Kidney glomerular epithelial cell (primary cell): ENCODE results near the gene YIF1B.
"Not testable (repeated sequence)": the region's sequence is repeated elsewhere in the genome, so short reads cannot be mapped to it uniquely, and the experiment has no call there.

Experiments
- DNase-seq: peaks from one replicate; lab custom pipeline; 2025; lab: John Stamatoyannopoulos, UW

YIF1B gene, protein sequence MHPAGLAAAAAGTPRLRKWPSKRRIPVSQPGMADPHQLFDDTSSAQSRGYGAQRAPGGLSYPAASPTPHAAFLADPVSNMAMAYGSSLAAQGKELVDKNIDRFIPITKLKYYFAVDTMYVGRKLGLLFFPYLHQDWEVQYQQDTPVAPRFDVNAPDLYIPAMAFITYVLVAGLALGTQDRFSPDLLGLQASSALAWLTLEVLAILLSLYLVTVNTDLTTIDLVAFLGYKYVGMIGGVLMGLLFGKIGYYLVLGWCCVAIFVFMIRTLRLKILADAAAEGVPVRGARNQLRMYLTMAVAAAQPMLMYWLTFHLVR

DNA sequence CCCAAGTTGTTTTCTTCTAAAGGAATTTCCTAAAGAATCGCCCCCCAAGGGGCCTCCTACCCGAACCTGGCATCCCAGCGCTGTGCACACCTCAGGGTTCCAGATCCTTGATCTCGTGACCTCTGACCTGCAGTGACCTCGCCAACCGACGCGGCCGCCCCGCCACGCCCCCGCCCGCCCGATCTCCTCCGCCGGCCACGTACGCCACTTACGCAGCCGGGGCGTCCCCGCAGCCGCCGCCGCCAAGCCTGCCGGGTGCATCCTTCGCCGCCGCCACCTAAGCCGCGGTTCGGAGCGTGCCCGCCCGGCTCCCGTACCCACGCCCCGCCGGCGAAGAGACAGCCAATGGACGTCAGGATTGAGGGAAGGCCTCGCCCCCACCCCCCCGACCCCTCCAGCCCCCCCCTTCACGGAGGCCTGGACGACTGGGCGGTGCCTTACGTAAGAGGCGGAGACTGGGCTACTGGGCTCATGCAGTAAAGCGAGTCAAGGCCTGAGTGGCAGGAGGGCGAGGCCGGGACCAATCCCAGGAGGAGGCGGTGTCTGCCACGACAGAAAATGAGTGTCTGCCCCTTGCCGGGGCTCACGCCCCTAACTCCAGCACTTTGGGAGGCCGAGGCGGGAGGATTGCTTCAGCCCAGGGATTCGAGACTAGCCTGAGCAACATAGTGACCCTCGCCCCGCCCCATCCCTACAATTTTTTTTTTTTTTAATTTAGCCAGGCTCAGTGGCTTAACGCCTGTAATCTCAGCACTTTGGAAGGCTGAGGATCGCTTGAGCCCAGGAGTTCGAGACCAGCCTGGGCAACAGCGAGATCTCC, at the start of gene YIF1B:
Gene YIF1B (minus strand): TSS at position 291 of the 820 bp plus-strand sequence. CDS start 30 bp downstream, at position 261.
- peak; percentile 96 for DNase-seq

DNA sequence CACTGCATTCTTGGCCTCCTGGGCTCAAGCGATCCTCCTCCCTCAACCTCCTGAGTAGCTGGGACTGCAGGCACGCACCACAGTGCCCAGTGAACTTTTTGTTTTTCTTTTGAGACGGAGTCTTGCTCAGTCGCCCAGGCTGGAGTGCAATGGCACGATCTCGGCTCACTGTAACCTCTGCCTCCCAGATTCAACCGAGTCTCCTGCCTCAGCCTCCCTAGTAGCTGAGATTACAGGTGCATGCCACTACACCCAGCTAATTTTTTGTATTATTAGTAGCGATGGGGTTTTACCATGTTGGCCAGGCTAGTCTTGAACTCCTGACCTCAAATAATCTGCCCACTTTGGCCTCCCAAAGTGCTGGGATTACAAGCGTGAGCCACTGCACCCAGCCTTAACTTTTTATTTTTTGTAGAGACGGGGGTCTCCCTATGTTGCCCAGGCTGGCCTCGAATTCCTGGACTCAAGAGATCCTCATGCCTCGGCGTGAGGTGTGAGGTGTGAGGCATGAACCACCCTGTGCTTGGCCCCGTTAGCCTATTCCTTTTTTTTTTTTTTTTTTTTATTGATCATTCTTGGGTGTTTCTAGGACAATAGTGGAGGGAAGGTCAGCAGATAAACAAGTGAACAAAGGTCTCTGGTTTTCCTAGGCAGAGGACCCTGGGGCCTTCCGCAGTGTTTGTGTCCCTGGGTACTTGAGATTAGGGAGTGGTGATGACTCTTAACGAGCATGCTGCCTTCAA, 47.4 kb upstream of the YIF1B start:
- not testable (repeated sequence) for DNase-seq

DNA sequence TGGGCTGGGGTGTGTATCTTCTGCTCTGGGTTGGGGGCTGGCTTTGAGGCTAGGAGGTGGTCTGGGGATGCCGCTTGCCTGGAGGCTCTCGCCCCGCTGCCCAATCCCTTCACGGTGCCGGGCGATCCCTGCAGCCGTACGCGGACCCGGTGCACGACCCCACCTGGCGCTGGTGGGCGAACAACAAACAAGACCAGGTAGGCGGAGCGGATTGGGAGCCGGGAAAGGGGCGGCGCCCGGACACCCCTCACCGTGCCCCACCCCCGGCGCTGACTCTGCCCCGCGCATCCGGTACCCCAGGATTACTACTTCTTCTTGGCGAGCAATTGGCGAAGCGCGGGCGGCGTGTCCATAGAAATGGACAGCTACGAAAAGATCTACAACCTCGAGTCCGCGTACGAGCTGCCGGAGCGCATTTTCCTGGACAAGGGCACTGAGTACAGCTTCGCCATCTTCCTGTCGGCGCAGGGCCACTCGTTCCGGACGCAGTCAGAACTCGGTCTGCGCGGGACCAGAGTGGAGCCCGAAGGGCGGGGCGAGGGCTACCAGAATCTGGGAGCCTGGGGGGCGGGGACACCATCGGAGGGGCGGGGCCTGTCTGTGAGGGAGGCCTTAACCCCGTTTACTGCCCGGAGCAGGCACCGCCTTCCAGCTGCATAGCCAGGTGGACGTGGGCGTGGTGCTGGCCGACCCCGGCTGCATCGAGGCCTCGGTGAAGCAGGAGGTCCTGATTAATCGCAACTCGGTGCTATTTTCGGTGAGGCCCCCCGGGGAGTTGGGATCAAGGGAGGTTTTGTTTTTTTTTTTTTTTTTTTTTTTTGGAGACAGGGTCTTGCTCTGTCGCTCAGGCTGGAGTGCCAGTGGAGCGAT, 46.6 kb upstream of the YIF1B start:
- peak; percentile 37 for DNase-seq

DNA sequence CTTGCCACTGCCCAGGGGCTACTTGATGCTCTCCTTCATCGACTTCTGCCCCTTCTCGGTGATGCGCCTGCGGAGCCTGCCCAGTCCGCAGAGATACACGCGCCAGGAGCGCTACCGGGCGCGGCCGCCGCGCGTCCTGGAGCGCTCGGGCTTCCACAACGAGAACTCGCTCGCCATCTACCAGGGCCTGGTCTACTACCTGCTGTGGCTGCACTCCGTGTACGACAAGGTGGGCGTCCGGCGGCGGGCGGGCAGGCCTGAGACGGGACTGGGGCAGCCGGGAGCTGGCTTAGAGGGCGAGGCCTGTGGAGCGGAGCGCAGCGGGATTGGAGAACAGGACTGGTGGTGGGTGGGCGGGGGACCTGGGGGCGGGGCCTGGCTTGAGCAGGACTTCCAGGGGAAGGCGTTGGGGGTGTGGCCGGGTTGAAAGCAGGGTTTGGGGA, 45.9 kb upstream of the YIF1B start:
- peak; percentile 68 for DNase-seq

DNA sequence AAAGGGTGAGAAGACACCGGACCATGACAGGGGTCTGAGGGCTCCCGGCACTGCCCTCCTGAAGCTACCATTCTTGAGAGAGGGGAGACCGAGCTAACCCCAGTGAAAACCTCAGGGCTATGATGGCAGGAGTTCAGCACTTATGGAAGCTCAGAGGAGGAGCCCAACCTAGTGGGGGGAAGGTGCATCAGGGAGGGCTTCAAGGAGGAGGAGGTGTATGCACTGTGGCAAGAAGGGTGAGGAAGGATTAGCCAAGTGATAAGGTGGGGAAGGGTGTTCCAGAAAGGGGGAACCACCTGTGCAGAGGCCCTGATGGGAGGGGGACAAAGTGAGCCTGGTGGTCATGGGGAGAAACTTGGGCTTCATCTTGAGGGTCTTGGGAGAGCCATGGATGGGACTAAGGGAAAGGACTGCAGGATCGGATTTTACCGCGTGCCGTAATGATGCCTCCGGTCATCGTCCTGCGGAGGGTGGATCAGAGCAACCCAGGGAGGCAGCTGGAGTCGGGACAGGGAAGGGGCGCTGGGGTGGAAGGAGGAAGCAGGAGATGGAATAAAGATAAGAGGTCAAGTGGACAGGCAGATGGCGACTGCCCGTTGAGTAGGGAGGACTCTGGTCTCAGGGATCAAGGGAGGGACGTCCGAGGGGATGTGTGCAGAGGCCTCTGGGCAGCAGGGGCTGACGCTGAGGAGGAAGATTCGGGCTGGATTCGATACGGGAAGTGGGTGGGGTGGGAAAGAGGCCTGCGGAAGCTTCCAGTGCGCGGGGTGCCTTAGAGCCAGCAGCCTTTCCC, 45.3 kb upstream of the YIF1B start:
- DNase-seq: no peak

DNA sequence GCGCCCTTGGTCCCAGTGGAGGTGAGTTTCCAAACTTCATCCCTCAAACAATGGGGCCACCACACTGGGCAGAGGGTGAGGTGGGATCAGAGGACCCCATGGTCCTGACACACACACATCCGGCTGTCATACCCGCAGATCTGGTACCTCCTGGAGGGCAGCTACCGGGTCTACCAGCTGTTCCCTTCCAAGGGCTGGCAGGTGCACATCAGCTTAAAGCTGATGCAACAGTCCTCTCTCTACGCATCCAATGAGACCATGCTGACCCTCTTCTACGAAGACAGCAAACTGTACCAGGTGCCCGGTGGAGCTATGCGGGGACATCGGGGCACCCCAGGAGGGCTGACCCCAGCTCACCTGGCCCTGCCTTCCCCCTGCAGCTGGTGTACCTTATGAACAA, 44.6 kb upstream of the YIF1B start:
- DNase-seq: no peak

DNA sequence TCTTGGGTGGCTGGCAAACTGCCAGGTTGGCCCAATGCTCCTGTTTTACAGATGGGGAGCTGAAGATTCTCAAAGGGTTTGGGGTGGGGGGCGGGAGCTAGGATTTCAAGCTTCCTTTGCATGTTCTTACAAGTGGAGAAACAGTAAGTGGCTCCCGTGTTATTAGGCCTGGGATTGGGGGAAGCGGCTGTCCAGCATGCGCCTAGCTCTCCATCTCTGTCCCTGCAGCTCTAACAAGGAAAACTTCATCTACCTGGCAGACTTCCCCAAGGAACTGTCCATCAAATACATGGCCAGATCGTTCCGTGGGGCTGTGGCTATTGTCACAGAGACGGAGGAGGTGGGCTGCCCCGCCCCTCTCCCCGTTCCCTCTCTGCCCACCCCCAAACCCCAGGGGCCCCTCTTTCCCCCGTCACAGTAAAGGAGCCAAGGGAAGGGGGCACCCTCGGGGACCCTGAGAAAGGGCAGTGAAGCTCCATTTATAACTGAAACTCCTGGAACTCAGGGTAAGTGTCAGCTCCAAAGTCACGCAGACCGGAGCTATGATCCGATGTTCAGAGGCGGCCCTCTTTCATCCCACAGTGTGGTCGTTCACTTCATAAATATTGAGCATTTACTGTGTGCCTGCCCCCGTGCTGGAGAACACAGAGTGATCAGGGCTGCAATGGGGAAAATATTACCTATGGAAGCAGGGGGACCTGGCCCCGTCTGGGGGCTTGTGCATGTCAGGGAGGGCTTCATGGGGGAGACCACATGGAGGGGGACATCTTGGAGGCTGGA, 43.7 kb upstream of the YIF1B start:
- no peak for DNase-seq

DNA sequence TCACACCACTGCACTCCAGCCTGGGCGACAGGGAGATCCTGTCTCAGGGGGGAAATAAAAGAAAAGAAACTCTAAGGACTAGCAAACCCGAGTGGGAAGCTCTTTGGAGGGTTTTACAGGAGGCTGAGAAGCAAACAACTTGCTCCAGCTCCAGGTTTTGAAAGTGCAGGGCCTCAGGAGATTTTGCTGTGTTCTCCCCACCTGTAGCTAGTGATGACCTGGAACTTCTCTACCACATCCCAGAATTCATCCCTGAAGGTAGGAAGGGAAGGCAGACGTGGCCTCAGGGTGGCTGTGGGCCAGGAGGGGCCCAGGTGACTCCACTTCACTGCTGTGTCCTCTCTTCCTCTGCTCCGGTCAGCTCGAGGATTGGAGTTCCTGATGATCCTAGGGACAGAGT, 42.3 kb upstream of the YIF1B start:
- no peak for DNase-seq

DNA sequence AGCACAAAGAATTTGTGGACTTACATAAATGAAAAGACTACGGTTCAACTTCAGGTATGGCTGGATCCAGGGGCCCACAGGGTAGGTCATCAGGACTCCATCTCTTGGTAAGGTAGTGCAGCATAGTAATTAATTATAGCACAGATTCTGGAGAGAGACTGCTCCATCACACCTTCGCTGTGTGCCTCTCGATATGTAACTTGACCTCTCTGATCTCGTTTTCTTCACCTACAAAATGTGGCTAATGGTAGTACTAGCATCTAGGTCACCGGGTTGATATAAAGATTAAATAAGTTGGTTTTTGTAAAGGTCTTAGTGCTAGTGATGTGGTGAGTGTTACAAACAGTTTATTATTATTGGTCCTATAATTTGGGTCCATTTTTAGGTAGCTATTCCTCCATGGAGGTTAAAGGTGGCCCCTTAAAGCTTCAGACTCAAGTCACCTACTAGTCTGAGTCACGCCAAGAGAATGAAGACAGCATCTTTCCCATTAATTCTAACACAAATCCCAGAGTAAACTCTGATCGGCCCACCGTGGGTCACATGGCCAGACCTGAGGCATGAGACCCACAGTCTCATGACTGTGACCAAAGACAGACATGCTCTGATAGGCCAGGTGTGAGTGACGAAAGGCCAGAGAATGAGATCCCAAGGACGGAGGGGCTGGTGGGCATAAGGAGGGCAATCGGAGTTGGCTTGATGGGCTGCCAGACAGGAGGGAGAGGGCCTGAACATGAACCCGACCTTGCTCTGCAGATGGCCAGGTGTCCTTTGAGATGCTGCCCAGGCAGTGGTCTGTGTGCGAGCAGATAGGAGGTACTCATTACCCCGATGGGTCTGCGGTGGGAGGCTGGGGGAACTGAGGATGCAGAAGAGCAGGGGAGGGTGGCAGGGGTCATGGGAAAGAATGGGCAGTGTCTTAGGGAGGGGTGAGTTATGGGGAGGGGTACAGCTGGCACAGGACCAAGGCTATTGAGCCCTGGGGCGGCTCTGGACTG, 40.3 kb upstream of the YIF1B start:
- DNase-seq: no peak

DNA sequence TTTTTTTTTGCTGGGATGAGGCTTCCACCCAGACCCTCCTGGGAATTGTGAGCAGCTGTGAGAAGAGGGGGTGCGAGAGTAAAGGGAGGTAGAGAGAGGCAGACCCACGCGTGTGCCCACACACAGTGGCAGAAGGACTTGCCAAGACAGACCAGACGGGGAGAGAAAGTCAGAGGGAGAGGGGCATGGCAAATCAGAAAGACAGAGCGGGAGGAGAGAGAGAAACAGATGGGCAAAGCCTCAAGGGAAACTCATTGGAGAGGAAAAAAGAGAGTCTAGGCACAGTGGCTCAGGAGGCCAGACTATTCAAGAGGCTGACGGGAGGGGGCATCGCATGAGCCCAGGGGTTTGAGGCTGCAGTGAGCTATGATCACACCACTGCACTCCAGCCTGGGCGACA, 36.9 kb upstream of the YIF1B start:
- no peak for DNase-seq

DNA sequence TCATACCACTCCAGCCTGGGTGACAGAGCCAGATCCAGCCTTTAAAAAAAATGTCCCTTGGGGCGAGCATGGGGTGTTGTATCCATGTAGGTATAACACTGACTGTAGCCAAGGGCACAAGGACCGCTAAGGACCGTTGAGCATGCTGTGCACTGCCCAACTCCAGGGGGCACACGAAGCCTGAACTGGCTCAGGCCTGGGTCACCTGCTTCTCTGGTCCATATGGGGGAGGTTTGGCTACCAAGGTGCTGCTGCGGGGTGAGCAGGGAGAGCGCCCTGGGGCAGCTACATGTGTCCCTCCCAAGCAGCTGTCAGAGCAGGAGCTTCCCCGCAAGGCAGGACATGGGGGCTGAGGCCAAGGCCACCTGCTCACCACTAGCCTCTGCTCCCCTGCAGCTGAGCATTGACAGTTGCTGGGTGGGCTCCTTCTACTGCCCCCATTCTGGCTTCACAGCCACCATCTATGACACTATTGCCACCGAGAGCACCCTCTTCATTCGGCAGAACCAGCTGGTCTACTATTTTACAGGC, 36.2 kb upstream of the YIF1B start:
- no peak for DNase-seq

DNA sequence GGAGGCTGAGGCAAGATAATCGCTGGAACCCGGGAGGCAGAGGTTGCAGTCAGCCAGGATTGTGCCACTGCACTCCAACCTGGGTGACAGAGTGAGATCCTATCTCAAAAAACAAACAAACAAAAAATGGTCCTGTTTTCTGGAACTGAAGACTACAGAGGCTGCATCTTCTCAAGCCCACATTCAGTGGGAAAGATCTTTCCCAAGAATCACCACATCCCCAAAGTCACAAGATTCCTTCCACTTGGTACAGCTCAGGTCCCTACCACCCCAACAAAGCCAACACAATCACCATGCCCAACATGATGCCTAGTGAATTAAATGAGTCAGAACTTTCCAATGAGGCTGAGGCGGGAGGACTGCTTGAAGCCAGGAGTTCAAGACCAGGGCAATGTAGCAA, 35.1 kb upstream of the YIF1B start:
- DNase-seq: no peak

DNA sequence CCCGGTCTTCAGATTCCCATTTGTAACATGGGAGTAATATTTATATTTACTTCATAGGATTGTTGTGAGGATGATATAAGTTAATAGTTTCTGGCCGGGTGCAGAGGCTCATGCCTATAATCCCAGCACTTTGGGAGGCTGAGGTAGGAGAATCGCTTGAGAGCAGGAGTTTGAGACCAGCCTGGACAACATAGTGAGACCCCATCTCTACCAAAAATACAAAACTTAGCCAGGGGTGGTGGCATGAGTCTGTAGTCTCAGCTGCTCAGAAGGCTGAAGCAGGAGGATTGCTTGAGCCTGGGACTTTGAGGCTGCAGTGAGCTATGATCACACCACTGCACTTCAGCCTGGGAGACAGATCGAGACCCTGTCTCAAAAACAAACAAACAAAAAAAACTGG, 31.1 kb upstream of the YIF1B start:
- DNase-seq: no peak

DNA sequence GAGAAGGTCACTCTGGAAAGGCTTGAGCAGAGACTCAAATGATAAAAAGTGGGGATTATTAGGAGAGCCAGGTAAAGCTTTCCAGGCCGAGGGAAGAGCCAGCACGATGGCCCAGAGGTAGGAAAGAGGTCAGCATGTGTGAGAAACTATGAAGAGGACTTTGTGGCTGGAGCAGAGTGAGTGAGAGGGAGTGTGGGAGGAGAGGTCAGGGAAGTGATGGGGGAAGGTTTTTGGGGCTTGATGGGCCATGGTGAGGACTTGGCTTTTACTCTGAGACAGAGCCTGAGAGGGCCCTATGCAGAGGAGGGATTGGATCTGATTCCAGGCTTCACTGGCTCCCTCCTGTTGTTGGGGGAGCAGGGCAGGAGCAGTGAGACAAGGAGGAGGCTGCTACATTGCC, 25.2 kb upstream of the YIF1B start:
- no peak for DNase-seq

DNA sequence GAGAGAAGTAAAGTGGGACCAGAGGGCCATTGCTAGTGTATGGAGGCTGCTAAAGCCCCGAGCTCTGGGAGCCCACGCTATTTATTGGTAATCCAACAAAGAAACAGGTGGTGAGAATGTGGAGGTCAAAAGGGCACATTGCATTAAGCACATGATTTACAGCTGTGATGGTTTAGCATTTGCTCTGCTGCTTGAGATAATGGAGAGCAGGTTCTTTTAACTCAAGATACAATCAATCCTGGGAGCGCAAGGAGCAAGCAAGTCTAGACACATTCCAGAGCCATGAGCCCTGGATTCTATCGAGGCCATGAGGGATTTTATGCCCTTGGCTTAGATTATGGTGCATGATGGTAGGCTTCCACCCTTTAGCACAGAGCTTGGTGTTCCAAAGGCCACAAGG, 23.3 kb upstream of the YIF1B start:
- DNase-seq: peak; percentile 7

DNA sequence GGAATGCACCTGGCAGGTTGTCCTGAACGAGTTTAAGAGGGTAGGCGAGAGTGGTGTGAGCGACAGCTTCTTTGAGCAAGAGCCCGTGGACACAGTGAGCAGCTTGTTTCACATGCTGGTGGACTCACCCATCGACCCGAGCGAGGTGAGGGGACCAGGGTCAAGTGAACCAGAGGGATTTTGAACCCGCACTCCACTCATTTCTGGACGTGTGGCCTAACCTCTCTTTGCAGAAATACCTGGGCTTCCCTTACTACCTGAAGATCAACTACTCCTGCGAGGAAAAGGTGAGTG, 21.6 kb upstream of the YIF1B start:
- no peak for DNase-seq

DNA sequence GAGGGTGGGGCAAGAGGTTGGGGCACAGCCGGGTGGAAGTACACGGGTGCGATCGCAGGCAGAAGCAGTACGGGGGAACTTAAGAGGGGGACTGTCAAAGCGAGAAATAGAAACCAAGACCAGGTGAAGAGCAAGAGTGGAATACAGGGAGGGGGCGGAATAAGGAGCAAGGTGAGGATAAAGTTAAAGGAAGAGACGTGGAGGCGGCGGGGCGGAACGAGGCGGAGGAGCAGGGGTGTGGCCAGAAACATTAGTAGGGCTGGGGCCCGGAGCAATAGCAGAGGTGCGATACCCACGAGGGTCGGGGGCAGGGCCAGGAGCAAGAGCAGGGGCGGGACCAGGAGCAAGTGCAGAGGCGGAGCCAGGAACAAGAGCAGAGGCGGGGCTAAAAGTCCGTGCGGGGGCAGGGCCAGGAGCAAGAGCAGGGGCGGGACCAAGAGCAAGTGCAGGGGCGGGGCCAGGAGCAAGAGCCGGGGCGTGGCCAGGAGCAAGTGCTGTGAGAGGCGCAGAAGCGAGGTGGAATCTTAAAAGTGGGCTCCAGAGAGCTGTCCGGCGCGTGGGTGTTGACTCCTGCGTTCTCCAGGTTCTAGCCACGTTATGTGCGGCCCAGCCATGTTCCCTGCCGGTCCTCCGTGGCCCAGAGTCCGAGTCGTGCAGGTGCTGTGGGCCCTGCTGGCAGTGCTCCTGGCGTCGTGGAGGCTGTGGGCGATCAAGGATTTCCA, 21.1 kb upstream of the YIF1B start:
- peak; percentile 91 for DNase-seq
